Stimulated activated CD8-positive, alpha-beta memory T cell treated with anti-CD3 and anti-CD28 coated beads, Interleukin-4, amount 100 ng/mL, for 4 hours (primary cell): ENCODE data around the gene POU2AF1.
"Not testable (repeated sequence)": the region's sequence is repeated elsewhere in the genome, so short reads cannot be mapped to it uniquely, and the experiment has no call there.

Source experiments
- DNase-seq, 2 donors: peaks; one replicate each; pipeline ENCODE4 v3.0.0-alpha.2; 2020; ENCODE audit warnings: low read depth in 2 of 2, low spot score in 1 of 2

Gene POU2AF1

GRCh38 chr11:111320728-111321568 is 58.1 kb downstream of the POU2AF1 start:
- DNase-seq, result no peak

- not testable (repeated sequence) for DNase-seq
These were observed 58.9 kb downstream of the POU2AF1 start for GRCh38 chr11:111320199-111320598.

- DNase-seq, result no peak
These were observed 59.8 kb downstream of the POU2AF1 start for GRCh38 chr11:111319296-111319695.

- no peak for DNase-seq
These were observed 67.0 kb downstream of the POU2AF1 start for GRCh38 chr11:111312076-111312475.

- no peak for DNase-seq
These were observed 68.4 kb downstream of the POU2AF1 start for GRCh38 chr11:111310723-111311122.

GRCh38 chr11:111310088-111310487 is 69.0 kb downstream of the POU2AF1 start:
- no peak for DNase-seq

GRCh38 chr11:111309215-111309915 is 69.7 kb downstream of the POU2AF1 start:
- no peak for DNase-seq

GRCh38 chr11:111308140-111308539 is 70.9 kb downstream of the POU2AF1 start:
- DNase-seq, result no peak

- DNase-seq, result no peak
These were observed 71.5 kb downstream of the POU2AF1 start for GRCh38 chr11:111307472-111308108.

GRCh38 chr11:111306321-111306720 is 72.8 kb downstream of the POU2AF1 start:
- no peak for DNase-seq

GRCh38 chr11:111305876-111306275 is 73.2 kb downstream of the POU2AF1 start:
- DNase-seq, result no peak

- no peak for DNase-seq
These were observed 73.8 kb downstream of the POU2AF1 start for GRCh38 chr11:111305162-111305802.

GRCh38 chr11:111303461-111303860 is 75.6 kb downstream of the POU2AF1 start:
- DNase-seq, result no peak

- DNase-seq, result no peak
These were observed 76.8 kb downstream of the POU2AF1 start for GRCh38 chr11:111302298-111302697.
